ENCODE data around the gene OR8D2. TPM values are rescaled to one million over a fixed set of nuclear protein-coding genes. Genes with fewer than 3 reads are reported as not detected.

Gene OR8D2
- total and polyA plus RNA-seq, 2 of the 13 experiments (the other 11 are each of a cell fraction or from before 2014, with no cell fraction given) = not detected

- no peak for TF ChIP-seq ZBTB26 (CRISPR knock-in tag; IDR thresholded peaks at IDR 0.05; ENCODE audit: borderline replicate concordance)
- TF ChIP-seq ZNF816 (CRISPR knock-in tag; IDR thresholded peaks at IDR 0.05; ENCODE audit: borderline replicate concordance) = no peak
- TF ChIP-seq PCBP2 (optimal IDR thresholded peaks at IDR 0.05; ENCODE audit: low read depth, low read length, poor library complexity, severe bottlenecking) = no peak
- TF ChIP-seq NCOR1 (IDR thresholded peaks at IDR 0.05; ENCODE audit: borderline replicate concordance, low read length) = no peak
- no peak for TF ChIP-seq FOXJ3 (CRISPR knock-in tag; IDR thresholded peaks at IDR 0.05; ENCODE audit: borderline replicate concordance)
- no peak for TF ChIP-seq ZFP1 (CRISPR knock-in tag; IDR thresholded peaks at IDR 0.05)
- TF ChIP-seq ZBTB25 (CRISPR knock-in tag; IDR thresholded peaks at IDR 0.05) = no peak
Observed at GRCh38 chr11:124276081-124276480, 43.9 kb downstream of the OR8D2 start (continued).

- WGBS (ENCODE audit: low lambda C conversion rate) = 22% methylated on average over 2 of the region's 2 CpGs
- no peak overlapping the region for H3K9ac ChIP-seq (ENCODE audit: insufficient read depth, low read depth, low read length)
- in situ Hi-C loops (cut with HindIII; ENCODE audit: extremely low pct_ligation_motif_present, low pct_unique_long_range_greater_than_20kb) (no loop called here), intact Hi-C loops (cut with micrococcal nuclease; ENCODE audit: unreplicated experiment) (no loop called here)
- no peaks in the 10 kb centered on the region for H3K27me3 ChIP-seq (ENCODE audit: control insufficient read depth in 1 of 2, insufficient read depth in 2 of 2, low read length in 2 of 2)
- no peak for FAIRE-seq
- H3K9me3 ChIP-seq (ENCODE audit: low read length) = no peaks in the 10 kb centered on the region
- no peaks in the 10 kb centered on the region for H3K79me2 ChIP-seq (ENCODE audit: insufficient read depth, low read length)
- H3K4me2 ChIP-seq (ENCODE audit: low read depth, low read length) = no peak overlapping the region
- H3K4me3 ChIP-seq (replicated peaks in 1 of 3; ENCODE audit: insufficient read depth in 1 of 3, low read depth in 2 of 3, low read length in 3 of 3) = no peak overlapping the region
- no peaks in the 10 kb centered on the region for H3K4me1 ChIP-seq (ENCODE audit: insufficient read depth, low read length)
- no peaks in the 10 kb centered on the region for H3K36me3 ChIP-seq (replicated peaks in 1 of 2; ENCODE audit: control insufficient read depth in 1 of 2, insufficient read depth in 2 of 2, low read length in 2 of 2)
- POLR2A ChIA-PET = no interaction called here
- no peak for DNase-seq (ENCODE audit: low spot score)
- H3K27ac ChIP-seq (ENCODE audit: extremely low read length, insufficient read depth, low read length) = no peak overlapping the region
- CTCF ChIA-PET (ENCODE audit: low intra/inter-chr PET ratio, low total read pairs) = no interaction called here
- H4K20me1 ChIP-seq (ENCODE audit: insufficient read depth, low read length) = no peaks in the 10 kb centered on the region
- BruUV-seq (replicated peaks) = no TSS peak
- no peak for ATAC-seq
- H2AFZ ChIP-seq (ENCODE audit: low read length) = no peak overlapping the region
- TF ChIP-seq AHR (CRISPR knock-in tag; IDR thresholded peaks at IDR 0.05) (no peak), CENPT (CRISPR knock-in tag; IDR thresholded peaks at IDR 0.05; ENCODE audit: low read depth) (no peak), PAWR (CRISPR knock-in tag; IDR thresholded peaks at IDR 0.05; ENCODE audit: borderline replicate concordance) (no peak), TCF7 (IDR thresholded peaks at IDR 0.05; ENCODE audit: low read depth) (no peak), ZNF180 (CRISPR knock-in tag; IDR thresholded peaks at IDR 0.05; ENCODE audit: borderline replicate concordance, low read depth) (no peak), ATM (IDR thresholded peaks at IDR 0.05; ENCODE audit: borderline replicate concordance) (no peak), ZSCAN5A (CRISPR knock-in tag; IDR thresholded peaks at IDR 0.05; ENCODE audit: borderline replicate concordance) (no peak), CEBPG (CRISPR knock-in tag; IDR thresholded peaks at IDR 0.05) (no peak), LBX2 (CRISPR knock-in tag; IDR thresholded peaks at IDR 0.05; ENCODE audit: borderline replicate concordance) (no peak), ZXDC (CRISPR knock-in tag; IDR thresholded peaks at IDR 0.05) (no peak), ZNF33B (CRISPR knock-in tag; IDR thresholded peaks at IDR 0.05) (no peak)
Observed at GRCh38 chr11:124274000-124274399, 46.0 kb downstream of the OR8D2 start.
